ENCODE data around the gene TBC1D28. TPM values are rescaled to one million over a fixed set of nuclear protein-coding genes. Genes with fewer than 3 reads are reported as not detected.
"Not testable (repeated sequence)": the region's sequence is repeated elsewhere in the genome, so short reads cannot be mapped to it uniquely, and the experiment has no call there.

The TBC1D28 gene
- total RNA-seq, 1 donor from 2014 or later = not detected

DNA sequence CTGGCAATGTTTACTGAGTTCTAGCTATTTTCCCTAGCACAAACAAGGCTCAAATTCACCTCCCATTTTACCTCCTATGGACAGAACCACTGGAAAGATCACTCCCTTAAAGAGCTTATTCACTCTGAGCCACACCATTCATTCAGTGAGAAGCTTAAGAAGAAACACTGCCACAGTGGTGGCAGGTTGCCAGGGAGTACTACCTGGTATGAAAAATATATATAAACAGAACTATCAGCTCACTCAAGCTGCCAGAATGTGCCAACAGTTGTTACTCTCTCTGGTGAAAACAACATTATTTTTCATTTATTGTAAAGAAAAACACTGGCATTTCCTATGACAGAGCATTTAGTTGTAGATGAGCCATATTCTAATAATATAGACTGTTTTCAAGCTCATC, 31.2 kb downstream of the TBC1D28 start:
- DNase-seq = not testable (repeated sequence)

DNA sequence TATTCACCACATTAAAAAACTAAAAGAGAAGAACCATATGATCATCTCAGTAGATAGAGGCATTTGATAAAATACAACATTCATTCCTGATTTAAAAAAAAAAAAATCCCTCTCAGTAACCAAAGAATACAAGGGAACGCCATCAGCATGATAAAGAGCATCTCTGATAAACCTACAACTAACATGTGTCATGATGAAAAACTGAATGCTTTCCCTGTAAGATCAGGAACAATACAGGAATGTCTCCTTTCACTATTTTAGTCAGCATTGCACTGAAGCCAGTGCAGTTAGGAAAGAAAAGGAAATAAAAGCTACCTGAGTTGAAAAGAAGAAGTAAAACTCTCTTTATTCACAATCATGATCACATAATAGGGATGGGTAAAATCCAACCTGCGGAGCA, 51.1 kb downstream of the TBC1D28 start:
- DNase-seq = not testable (repeated sequence)

Small RNA genes lying within 50 kb of the gene (small RNA-seq; reads per million reads assigned to genes)
- gene AC026271.2 (ENCODE audit: low replicate concordance) = not detected

Other genes starting within 250 kb of the TBC1D28 start
- 2.7 TPM for gene LGALS9C, start 167.6 kb downstream of the TBC1D28 start, total RNA-seq
- gene FOXO3B, start 37.9 kb upstream of the TBC1D28 start, total RNA-seq = 5.2 TPM
- gene FBXW10, start 99.7 kb upstream of the TBC1D28 start, total RNA-seq = 0.49 TPM
- 38.3 TPM for gene TVP23B, start 136.8 kb upstream of the TBC1D28 start, total RNA-seq
- gene PRPSAP2, start 213.7 kb upstream of the TBC1D28 start, total RNA-seq = 51.9 TPM